Ascending aorta (tissue), 2 donors: ENCODE measurements around the gene SULT1C2. TPM values are rescaled to one million over a fixed set of nuclear protein-coding genes. Genes with fewer than 3 reads are reported as not detected.
"Not testable (repeated sequence)": the region's sequence is repeated elsewhere in the genome, so short reads cannot be mapped to it uniquely, and the experiment has no call there.

Experiments
- DNase-seq, 2 donors: peaks; one replicate each; pipeline ENCODE4 v3.0.0-alpha.2; 2019; ENCODE audit warnings: low spot score in 2 of 2
- H3K27ac ChIP-seq, 2 donors: fragments of 200-600 bp; sonication (generic); one replicate each; pipeline ENCODE4 v1.5.1; 2016 to 2017; ENCODE audit warnings: mild to moderate bottlenecking in 1 of 2
- H3K27me3 ChIP-seq: fragments of 200-600 bp; sonication (generic); one replicate; pipeline ENCODE4 v1.5.1; 2017
- H3K36me3 ChIP-seq, 2 donors: fragments of 200-600 bp; sonication (generic); one replicate each; pipeline ENCODE4 v1.5.1; 2016
- H3K4me1 ChIP-seq, 2 donors: fragments of 200-600 bp; sonication (generic); one replicate each; pipeline ENCODE4 v1.5.1; 2016 to 2017; ENCODE audit warnings: mild to moderate bottlenecking in 1 of 2
- H3K4me3 ChIP-seq, 2 donors: fragments of 200-600 bp; sonication (generic); one replicate each; pipeline ENCODE4 v1.5.1; 2016 to 2017; ENCODE audit warnings: mild to moderate bottlenecking in 1 of 2
- H3K9me3 ChIP-seq, 2 donors: fragments of 200-600 bp; sonication (generic); one replicate each; pipeline ENCODE4 v1.5.1; 2016
- CTCF ChIP-seq, 3 experiments: fragments of 200-600 bp in 2 of 3; fragments of 450-650 bp in 1 of 3; sonication (generic) in 2 of 3; IDR thresholded peaks; one replicate each; pipeline ENCODE4 v1.5.1; 2016 to 2019; ENCODE audit warnings: antibody characterized with exemption in 3 of 3, mild to moderate bottlenecking in 1 of 3, moderate library complexity in 1 of 3
- intact Hi-C: fragments of 100-400 bp; cut with DNase I; formaldehyde crosslinking; loops from one replicate; pipeline ENCODE4 v1.15.1; 2023
- total RNA-seq: library from RNA; depleted of rRNA; stranded (reverse); fragments of >200 nt; gene quantifications from one replicate; pipeline ENCODE4 v1.1.0, GENCODE V29; 2016

Gene SULT1C2
- total RNA-seq, 1 donor from 2014 or later, result not detected

GRCh38 chr2:108351889-108352288, 63.2 kb downstream of the SULT1C2 start:
- Histone ChIP-seq H3K27ac (no peak overlapping the region), H3K27me3 (no peaks in the 10 kb centered on the region), H3K4me3 (no peak overlapping the region), H3K4me1 (no peaks in the 10 kb centered on the region), H3K9me3 (no peaks in the 10 kb centered on the region), H3K36me3 (no peaks in the 10 kb centered on the region)
- intact Hi-C loops, result no loop called here
- no peak for DNase-seq
- no peak for TF ChIP-seq CTCF (IDR thresholded peaks at IDR 0.05)

GRCh38 chr2:108354136-108354535, 65.4 kb downstream of the SULT1C2 start:
- no peaks in the 10 kb centered on the region for H3K36me3 ChIP-seq
- intact Hi-C loops, result no loop called here
- H3K9me3 ChIP-seq, result no peaks in the 10 kb centered on the region
- no peaks in the 10 kb centered on the region for H3K27me3 ChIP-seq
- DNase-seq, result no peak
- H3K27ac ChIP-seq, result no peak overlapping the region
- no peak overlapping the region for H3K4me3 ChIP-seq
- no peaks in the 10 kb centered on the region for H3K4me1 ChIP-seq
- TF ChIP-seq CTCF (IDR thresholded peaks at IDR 0.05), result no peak

DNA sequence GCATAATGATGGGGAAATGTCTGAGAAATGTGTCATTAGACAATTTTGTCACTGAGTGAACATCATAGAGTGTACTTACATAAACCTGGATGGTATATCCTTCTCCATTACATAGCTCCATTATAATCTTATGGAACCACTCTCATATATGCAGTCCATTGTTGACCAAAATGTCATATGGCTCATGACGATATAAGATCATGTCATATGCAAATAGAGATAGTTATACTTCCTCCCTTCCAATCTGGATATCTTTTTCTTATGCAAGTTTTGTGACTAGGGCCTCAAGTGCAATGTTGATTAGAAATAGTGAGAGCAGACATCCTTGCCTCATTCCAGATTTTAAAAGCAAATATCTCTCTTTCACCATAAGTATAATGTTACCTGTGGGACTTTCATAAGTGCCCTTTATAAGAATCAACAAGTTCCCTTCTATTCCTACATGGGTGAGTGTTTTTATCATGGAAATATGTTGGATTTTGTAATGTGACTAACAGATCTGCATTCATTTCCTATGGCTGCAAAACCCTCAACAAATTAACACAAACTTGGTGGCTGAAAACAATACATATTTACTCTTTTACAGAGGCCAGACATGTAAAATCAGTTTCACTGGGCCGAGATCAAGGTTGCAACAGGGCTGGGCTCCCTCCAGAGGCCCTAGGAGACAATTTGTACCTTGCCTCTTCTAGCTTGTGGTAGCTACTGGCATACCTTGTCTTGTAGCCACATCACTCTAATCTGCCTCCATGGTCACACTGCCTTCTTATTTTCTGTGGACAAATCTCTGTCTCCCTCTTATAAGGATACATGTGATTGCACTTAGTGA, 67.4 kb downstream of the SULT1C2 start:
- Histone ChIP-seq H3K4me3 (no peak overlapping the region), H3K27me3 (no peaks in the 10 kb centered on the region), H3K36me3 (no peaks in the 10 kb centered on the region), H3K27ac (no peak overlapping the region), H3K9me3 (no peaks in the 10 kb centered on the region), H3K4me1 (no peaks in the 10 kb centered on the region)
- TF ChIP-seq CTCF (IDR thresholded peaks at IDR 0.05), result no peak
- DNase-seq, result no peak
- intact Hi-C loops, result no loop called here

GRCh38 chr2:108359336-108359735, 70.6 kb downstream of the SULT1C2 start:
- H3K9me3 ChIP-seq, DNase-seq, intact Hi-C loops, H3K27ac ChIP-seq, H3K27me3 ChIP-seq, H3K36me3 ChIP-seq, H3K4me3 ChIP-seq, H3K4me1 ChIP-seq: not testable (repeated sequence)

Other genes starting within 250 kb of the SULT1C2 start
- gene SULT1C3, start 48.9 kb upstream of the SULT1C2 start, total RNA-seq, result not detected
- gene SULT1C4, start 89.1 kb downstream of the SULT1C2 start, total RNA-seq, result 11.0 TPM
- 7.6 TPM for gene GCC2, start 160.3 kb downstream of the SULT1C2 start, total RNA-seq
- gene LIMS1, start 245.6 kb downstream of the SULT1C2 start, total RNA-seq, result 39.8 TPM